H1 (cell line): ENCODE measurements around the gene ITGB2. TPM values are rescaled to one million over a fixed set of nuclear protein-coding genes. Genes with fewer than 3 reads are reported as not detected.

Experiments used
- CTCF ChIA-PET: fragments of 300-600 bp; sonication (Branson Sonifier 250); formaldehyde crosslinking; loops from one replicate; lab custom pipeline; 2021; ENCODE audit not compliant: partially characterized antibody; lab: Charles Lee
- POLR2A ChIA-PET: fragments of 300-600 bp; sonication (Branson Sonifier 250); formaldehyde crosslinking; loops from one replicate; lab custom pipeline; 2021; ENCODE audit warnings: inconsistent platforms; ENCODE audit not compliant: partially characterized antibody; lab: Charles Lee
- DNase-seq, 2 experiments: peaks; one replicate each; pipeline versions ENCODE4 v3.0.0 to v3.0.0-alpha.2; 2010 to 2022; ENCODE audit warnings: low spot score in 2 of 2, low read depth in 1 of 2, mixed read lengths in 1 of 2
- FAIRE-seq: peaks from 2 replicates; lab custom pipeline; 2011; peaks lifted over from hg19 to GRCh38; lab: Jason Lieb, UNC
- H2AFZ ChIP-seq: 2 replicates; pipeline ENCODE4 v1.8.1; 2012; ENCODE audit warnings: low read length, inconsistent platforms
- H2AK5ac ChIP-seq: 2 replicates; pipeline ENCODE4 v1.6.1; 2013; ENCODE audit warnings: low read depth, low read length
- H2BK120ac ChIP-seq: replicated peaks from 2 replicates; pipeline ENCODE3; 2013; ENCODE audit warnings: low read depth, low read length, inconsistent platforms
- H2BK12ac ChIP-seq: 2 replicates; pipeline ENCODE4 v1.6.1; 2013; ENCODE audit warnings: low read depth, low read length
- H2BK15ac ChIP-seq: 2 replicates; pipeline ENCODE4 v1.6.1; 2013; ENCODE audit warnings: low read length
- H2BK20ac ChIP-seq: 2 replicates; pipeline ENCODE4 v1.6.1; 2013; ENCODE audit warnings: low read length
- H2BK5ac ChIP-seq: 2 replicates; pipeline ENCODE4 v1.6.1; 2013; ENCODE audit warnings: low read depth, low read length
- H3K14ac ChIP-seq: 2 replicates; pipeline ENCODE4 v1.6.1; 2013; ENCODE audit warnings: inconsistent platforms; ENCODE audit not compliant: insufficient read length
- H3K18ac ChIP-seq: 2 replicates; pipeline ENCODE4 v1.6.1; 2013; ENCODE audit warnings: low read length; ENCODE audit errors: extremely low read depth
- H3K23ac ChIP-seq: 2 replicates; pipeline ENCODE4 v1.6.1; 2013; ENCODE audit warnings: inconsistent platforms; ENCODE audit not compliant: insufficient read length
- H3K23me2 ChIP-seq: 2 replicates; pipeline ENCODE4 v1.6.1; 2013; ENCODE audit warnings: low read depth, low read length
- H3K27ac ChIP-seq: 2 replicates; pipeline ENCODE4 v1.6.1; 2011; ENCODE audit warnings: low read depth, low read length, inconsistent platforms
- H3K27me3 ChIP-seq, 4 experiments: replicated peaks in 1 of 4; 1 replicate in 1 of 4; 2 replicates in 3 of 4; pipeline versions ENCODE4 v1.6.1 to v1.8.1; 2011 to 2013; ENCODE audit warnings: low read length in 3 of 4, mild to moderate bottlenecking in 3 of 4, inconsistent platforms in 2 of 4, mixed read lengths in 2 of 4, moderate library complexity in 1 of 4; ENCODE audit not compliant: control insufficient read depth in 3 of 4, insufficient read depth in 3 of 4; ENCODE audit errors: extremely low read depth in 1 of 4
- H3K36me3 ChIP-seq, 4 experiments: 2 replicates each; pipeline versions ENCODE4 v1.6.1 to v1.8.1; 2011 to 2013; ENCODE audit warnings: mild to moderate bottlenecking in 4 of 4, low read length in 3 of 4, moderate library complexity in 2 of 4, control low read depth in 1 of 4, inconsistent platforms in 1 of 4; ENCODE audit not compliant: insufficient read depth in 4 of 4, control insufficient read depth in 2 of 4
- H3K4ac ChIP-seq: replicated peaks from 2 replicates; pipeline ENCODE3; 2013; ENCODE audit warnings: low read length, low read depth, mixed read lengths, inconsistent platforms; ENCODE audit not compliant: insufficient read length
- H3K4me1 ChIP-seq, 4 experiments: replicated peaks in 1 of 4; 1 replicate in 1 of 4; 2 replicates in 3 of 4; pipeline versions ENCODE4 v1.6.1 to v1.8.1; 2011 to 2013; ENCODE audit warnings: low read length in 3 of 4, inconsistent platforms in 2 of 4, mixed read lengths in 1 of 4; ENCODE audit not compliant: insufficient read depth in 4 of 4, control insufficient read depth in 3 of 4
- H3K4me2 ChIP-seq, 2 experiments: 2 replicates each; pipeline versions ENCODE4 v1.6.1 to v1.8.1; 2011 to 2013; ENCODE audit warnings: low read depth in 2 of 2, low read length in 2 of 2, control low read depth in 1 of 2, inconsistent platforms in 1 of 2, mild to moderate bottlenecking in 1 of 2; ENCODE audit not compliant: insufficient read depth in 1 of 2
- H3K4me3 ChIP-seq, 4 experiments: fragments of 200-600, 300-600 bp in 1 of 4; sonication (generic), shearing (Covaris generic), sonication (Bioruptor Twin) in 1 of 4; 2 replicates each; pipeline versions ENCODE4 v1.5.1 to v1.8.1; 2011 to 2016; ENCODE audit warnings: low read length in 4 of 4, low read depth in 3 of 4, control low read depth in 2 of 4, inconsistent platforms in 2 of 4, mild to moderate bottlenecking in 2 of 4, mixed read lengths in 1 of 4, moderate library complexity in 1 of 4; ENCODE audit not compliant: insufficient read depth in 2 of 4; ENCODE audit errors: extremely low read depth in 1 of 4
- H3K56ac ChIP-seq: replicated peaks from 2 replicates; pipeline ENCODE3; 2013; ENCODE audit warnings: low read depth, mild to moderate bottlenecking, mixed read lengths, low read length, inconsistent platforms; ENCODE audit not compliant: insufficient read length
- H3K79me1 ChIP-seq: 2 replicates; pipeline ENCODE4 v1.6.1; 2013; ENCODE audit warnings: low read depth, low read length, control low read depth
- H3K79me2 ChIP-seq, 2 experiments: 2 replicates each; pipeline versions ENCODE4 v1.6.1 to v1.8.1; 2012 to 2013; ENCODE audit warnings: low read length in 2 of 2, mild to moderate bottlenecking in 2 of 2, inconsistent platforms in 1 of 2; ENCODE audit not compliant: insufficient read depth in 2 of 2, control insufficient read depth in 1 of 2
- H3K9ac ChIP-seq, 4 experiments: replicated peaks in 1 of 4; 1 replicate in 1 of 4; 2 replicates in 3 of 4; pipeline versions ENCODE4 v1.6.1 to v1.8.1; 2011 to 2013; ENCODE audit warnings: low read depth in 3 of 4, low read length in 3 of 4, control low read depth in 2 of 4, mild to moderate bottlenecking in 2 of 4, moderate library complexity in 2 of 4, inconsistent platforms in 1 of 4; ENCODE audit errors: extremely low read depth in 1 of 4
- H3K9me3 ChIP-seq, 2 experiments: 2 replicates each; pipeline versions ENCODE4 v1.6.1 to v1.8.1; 2012 to 2013; ENCODE audit warnings: mild to moderate bottlenecking in 2 of 2, moderate library complexity in 2 of 2, control low read depth in 1 of 2, inconsistent platforms in 1 of 2, low read depth in 1 of 2, low read length in 1 of 2, mixed read lengths in 1 of 2; ENCODE audit not compliant: insufficient read depth in 2 of 2
- H4K20me1 ChIP-seq, 2 experiments: replicated peaks in 1 of 2; 2 replicates each; pipeline versions ENCODE3 to v1.8.1; 2011 to 2013; ENCODE audit warnings: inconsistent platforms in 2 of 2, low read length in 2 of 2, mild to moderate bottlenecking in 1 of 2; ENCODE audit not compliant: insufficient read depth in 2 of 2, control insufficient read depth in 1 of 2
- H4K5ac ChIP-seq: 2 replicates; pipeline ENCODE4 v1.6.1; 2013; ENCODE audit warnings: low read length, low read depth, mixed read lengths, inconsistent platforms; ENCODE audit not compliant: insufficient read length
- H4K8ac ChIP-seq: 2 replicates; pipeline ENCODE4 v1.8.0; 2013; ENCODE audit warnings: mild to moderate bottlenecking, moderate library complexity, low read length, inconsistent platforms; ENCODE audit not compliant: insufficient read depth; ENCODE audit errors: extremely low read depth
- H4K91ac ChIP-seq: replicated peaks from 2 replicates; pipeline ENCODE3; 2013; ENCODE audit warnings: low read length, mixed read lengths, inconsistent platforms; ENCODE audit not compliant: insufficient read length
- JUND ChIP-seq: IDR thresholded peaks from 2 replicates; pipeline ENCODE4 v1.6.1; 2011; ENCODE audit warnings: mild to moderate bottlenecking, improper control_type of control experiment, low read length
- WGBS, 2 experiments: shearing (Covaris generic) in 1 of 2; methylation state at CpG; one replicate each; pipeline versions ENCODE4 v1.1.6 to v1.1.7; 2013 to 2015; ENCODE audit warnings: low lambda C conversion rate in 2 of 2, mixed read lengths in 2 of 2, inconsistent platforms in 1 of 2, low coverage in 1 of 2, missing lambda C conversion rate in 1 of 2; ENCODE audit not compliant: insufficient replicate concordance in 2 of 2, insufficient coverage in 1 of 2, insufficient read length in 1 of 2; ENCODE audit errors: extremely low coverage in 1 of 2, missing lambda C conversion rate in 1 of 2; 5-methylcytosine and 5-hydroxymethylcytosine counted together
- polyA plus RNA-seq, 7 experiments: library from polyadenylated mRNA; depleted of rRNA in 3 of 7; stranded (reverse) in 5 of 7; unstranded in 2 of 7; fragments of >200 nt in 5 of 7; fragments of 200-250 nt in 2 of 7; gene quantifications; 1 replicate in 5 of 7; 2 replicates in 1 of 7; 4 replicates in 1 of 7; pipeline versions ENCODE4 v1.2.1 to v1.2.3, GENCODE V29; 2011 to 2013; ENCODE audit warnings: missing spikeins in 2 of 7, mixed read lengths in 2 of 7
- total RNA-seq: library from RNA; stranded (reverse); fragmentation: NEBNext Ultra II Directional; extraction: Animal tissue kit (Norgen Biotek cat#: 25700); gene quantifications from 2 replicates; pipeline ENCODE4 v1.2.1, GENCODE V29; 2021

Gene ITGB2
- total and polyA plus RNA-seq, 2 of the 8 experiments (the other 6 are each of a cell fraction or from before 2014, with no cell fraction given), result 0.24 to 0.63 TPM

- H3K18ac ChIP-seq, result no peak overlapping the region
- no peak overlapping the region for H4K91ac ChIP-seq
- no peak overlapping the region for H2BK5ac ChIP-seq
- peaks cover 24 to 49% (median 44%) of the 10 kb centered on the region in 4 experiments for H3K27me3 ChIP-seq
- no peak overlapping the region for H4K5ac ChIP-seq
- no peak overlapping the region for H3K9ac ChIP-seq
- no peak overlapping the region for H2BK12ac ChIP-seq
- CTCF ChIA-PET, result interaction anchor here (1.1 to 3.4 kb wide), 5 partner anchors 9 to 203 kb away, joined by 3 to 10 read pairs (median 5); no protein-coding TSS in a partner anchor
- no peak for DNase-seq
- no peak overlapping the region for H2BK20ac ChIP-seq
- H3K23ac ChIP-seq, result no peak overlapping the region
- peaks cover 0 to 4% (median 0%) of the 10 kb centered on the region in 4 experiments; a peak in 1 of 8 replicates for H3K36me3 ChIP-seq
- WGBS, 2 experiments, result 89% methylated on average over 9 of the region's 9 CpGs; no CpG with 5 or more reads in 1 of the 2 experiments
- no peak overlapping the region for H2AFZ ChIP-seq
- peaks cover 0 to 3% of the 10 kb centered on the region in 2 experiments for H4K20me1 ChIP-seq
- H3K4me3 ChIP-seq, result no peak overlapping the region
- H3K4me1 ChIP-seq, result peaks cover 0 to 22% (median 9%) of the 10 kb centered on the region in 4 experiments; a peak in 5 of 7 replicates
- H3K9me3 ChIP-seq, result no peaks in the 10 kb centered on the region
- no peak overlapping the region for H3K14ac ChIP-seq
- H3K4ac ChIP-seq, result no peak overlapping the region
- TF ChIP-seq JUND, result no peak
- TF ChIP-seq, all 59 proteins: peak for 0
- Histone ChIP-seq H3K79me2 (no peaks in the 10 kb centered on the region), H2AK5ac (no peak overlapping the region), H3K23me2 (peaks cover 7% of the 10 kb centered on the region; the same call in 1 of the 2 replicates), H3K4me2 (no peak overlapping the region), H3K79me1 (no peaks in the 10 kb centered on the region), H3K27ac (no peak overlapping the region), H2BK120ac (no peak overlapping the region), H3K56ac (no peak overlapping the region), H2BK15ac (no peak overlapping the region), H4K8ac (no peak overlapping the region; the same call in 1 of the 2 replicates)
- FAIRE-seq, result no peak
- POLR2A ChIA-PET, result interaction anchor here (0.8 to 2.0 kb wide), 3 partner anchors 9 to 25 kb away, joined by 4 to 6 read pairs (median 5); no protein-coding TSS in a partner anchor
Measured at GRCh38 chr21:44934797-44935532, 14.3 kb upstream of the ITGB2 start.
